Measurements from ENCODE around the gene RSPO4.

GRCh38 chr20:1034415-1034789, 32.3 kb upstream of the RSPO4 start:
- TF ChIP-seq CTCF (IDR thresholded peaks at IDR 0.05; ENCODE audit: borderline replicate concordance, extremely low read depth, low read length, poor library complexity, severe bottlenecking) (no peak), EZH2 (IDR thresholded peaks at IDR 0.05; ENCODE audit: borderline replicate concordance, low read depth, low read length, severe bottlenecking) (no peak)

Measured in DND-41 (cell line).